ENCODE measurements around the gene CES2.
"Not testable (repeated sequence)": the region's sequence is repeated elsewhere in the genome, so short reads cannot be mapped to it uniquely, and the experiment has no call there.

CES2 gene

GRCh38 chr16:66955363-66956153 is 20.2 kb downstream of the CES2 start:
- DNase-seq (ENCODE audit: low read depth) = not testable (repeated sequence)

- not testable (repeated sequence) for DNase-seq (ENCODE audit: low read depth)
Measured at GRCh38 chr16:66956154-66956457, 20.8 kb downstream of the CES2 start.

GRCh38 chr16:66958857-66959703 is 23.8 kb downstream of the CES2 start:
- DNase-seq (ENCODE audit: low read depth) = no peak

GRCh38 chr16:66959704-66960161 is 24.4 kb downstream of the CES2 start:
- no peak for DNase-seq (ENCODE audit: low read depth)

GRCh38 chr16:66960270-66960669 is 25.0 kb downstream of the CES2 start:
- no peak for DNase-seq (ENCODE audit: low read depth)

- DNase-seq (ENCODE audit: low read depth) = peak; percentile 34
Measured at GRCh38 chr16:66961065-66961744, 25.9 kb downstream of the CES2 start, which contains the start of gene CES3. Gene CES3, plus strand, starts transcription at chr16:66961266. Its CDS starts 42 bp downstream, at chr16:66961308.

GRCh38 chr16:66961914-66962313 is 26.6 kb downstream of the CES2 start:
- DNase-seq (ENCODE audit: low read depth) = no peak

- no peak for DNase-seq (ENCODE audit: low read depth)
Measured at GRCh38 chr16:66964049-66964448, 28.7 kb downstream of the CES2 start.

GRCh38 chr16:66968847-66969246 is 33.5 kb downstream of the CES2 start:
- DNase-seq (ENCODE audit: low read depth) = no peak

- no peak for DNase-seq (ENCODE audit: low read depth)
Measured at GRCh38 chr16:66970775-66971720, 35.7 kb downstream of the CES2 start.

- no peak for DNase-seq (ENCODE audit: low read depth)
Measured at GRCh38 chr16:66972983-66973382, 37.7 kb downstream of the CES2 start.

GRCh38 chr16:66973716-66974115 is 38.4 kb downstream of the CES2 start:
- no peak for DNase-seq (ENCODE audit: low read depth)

GRCh38 chr16:66974156-66974931 is 39.0 kb downstream of the CES2 start:
- not testable (repeated sequence) for DNase-seq (ENCODE audit: low read depth)

- peak; percentile 36 for DNase-seq (ENCODE audit: low read depth)
Measured at GRCh38 chr16:66974932-66975246, 39.6 kb downstream of the CES2 start.

- no peak for DNase-seq (ENCODE audit: low read depth)
Measured at GRCh38 chr16:66975302-66975893, 40.1 kb downstream of the CES2 start.

GRCh38 chr16:66976746-66977145 is 41.4 kb downstream of the CES2 start:
- no peak for DNase-seq (ENCODE audit: low read depth)

- DNase-seq (ENCODE audit: low read depth) = peak; percentile 81
Measured at GRCh38 chr16:66977341-66978113, 42.2 kb downstream of the CES2 start.

GRCh38 chr16:66979011-66979717 is 43.8 kb downstream of the CES2 start:
- DNase-seq (ENCODE audit: low read depth) = no peak

GRCh38 chr16:66983033-66983432 is 47.7 kb downstream of the CES2 start:
- DNase-seq (ENCODE audit: low read depth) = no peak
